GM21367 (cell line): Measurements from ENCODE around the gene NBDY.
"Not testable (repeated sequence)": the region's sequence is repeated elsewhere in the genome, so short reads cannot be mapped to it uniquely, and the experiment has no call there.

ENCODE experiments used
- ATAC-seq: cut with Tn5 transposase; IDR thresholded peaks from one replicate; pipeline ENCODE4 v1.9.1; 2021; ENCODE audit not compliant: unreplicated experiment

NBDY gene, protein sequence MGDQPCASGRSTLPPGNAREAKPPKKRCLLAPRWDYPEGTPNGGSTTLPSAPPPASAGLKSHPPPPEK

DNA sequence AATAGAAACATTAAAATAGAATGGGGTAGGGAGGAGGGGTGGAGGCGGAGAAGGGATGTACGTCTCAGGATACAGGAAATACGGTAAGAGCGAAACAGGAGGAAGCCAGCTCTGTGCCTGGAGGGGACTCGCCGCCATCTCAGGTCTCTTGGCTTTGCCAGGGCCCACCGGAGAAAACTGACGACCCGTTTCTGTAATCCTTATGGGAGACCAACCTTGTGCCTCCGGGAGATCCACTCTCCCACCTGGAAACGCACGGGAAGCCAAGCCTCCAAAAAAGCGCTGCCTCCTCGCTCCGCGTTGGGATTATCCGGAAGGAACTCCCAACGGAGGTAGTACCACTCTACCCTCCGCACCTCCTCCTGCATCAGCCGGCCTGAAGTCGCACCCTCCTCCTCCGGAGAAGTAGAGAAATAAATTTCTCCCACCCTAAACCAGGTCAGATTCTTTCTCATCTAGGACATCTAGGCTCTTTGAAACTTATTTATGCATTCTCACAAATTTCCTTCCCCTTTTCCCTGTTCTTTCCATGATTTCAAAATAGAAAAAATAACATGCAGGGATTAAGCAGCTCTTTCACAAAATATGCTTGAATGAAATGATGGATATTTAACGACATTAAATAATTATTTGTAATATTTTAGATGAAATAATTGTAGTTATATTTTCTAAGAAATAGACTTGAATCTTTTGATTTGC is at the start of gene NBDY:
Gene NBDY (plus strand): TSS at position 92 of the 699 bp plus-strand sequence. CDS start 111 bp downstream, at position 203.
- peak; percentile 61 for ATAC-seq

DNA sequence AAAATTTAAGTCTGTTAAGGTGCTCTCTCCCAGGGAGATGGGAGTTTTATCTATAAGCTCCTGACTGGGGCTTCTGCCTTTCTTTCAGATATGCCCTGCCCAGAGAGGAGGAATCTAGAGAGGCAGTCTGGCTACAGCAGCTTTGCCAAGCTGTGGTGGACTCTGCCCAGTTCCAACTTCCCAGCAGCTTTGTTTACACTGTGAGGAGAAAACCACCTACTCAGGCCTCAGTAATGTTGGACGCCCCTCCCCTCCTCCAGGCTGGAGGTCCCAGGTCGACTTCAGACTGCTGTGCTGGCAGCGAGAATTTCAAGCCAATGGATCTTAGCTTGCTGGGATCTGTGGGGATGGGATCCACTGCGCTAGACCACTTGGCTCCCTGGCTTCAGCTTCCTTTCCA is 24.5 kb upstream of the NBDY start:
- not testable (repeated sequence) for ATAC-seq

DNA sequence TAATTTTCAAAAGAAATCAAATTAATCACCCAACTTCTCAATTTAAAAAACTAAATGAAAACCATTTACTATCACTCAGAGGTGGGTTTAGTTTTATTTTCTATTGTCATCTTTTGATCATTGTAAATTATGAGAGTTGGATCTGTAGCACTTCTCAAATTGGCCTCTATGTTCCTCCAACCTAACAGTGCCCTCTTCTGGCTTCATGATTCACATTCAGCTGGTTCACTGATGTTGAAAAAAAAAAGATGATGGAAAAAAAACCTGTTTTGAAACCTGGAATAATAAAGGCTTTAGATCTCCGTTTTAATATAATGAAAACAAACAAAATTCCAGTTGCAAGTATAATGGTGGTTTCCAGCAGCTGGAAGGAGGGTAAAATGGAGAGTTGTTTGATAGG is 2.4 kb upstream of the NBDY start:
- no peak for ATAC-seq

DNA sequence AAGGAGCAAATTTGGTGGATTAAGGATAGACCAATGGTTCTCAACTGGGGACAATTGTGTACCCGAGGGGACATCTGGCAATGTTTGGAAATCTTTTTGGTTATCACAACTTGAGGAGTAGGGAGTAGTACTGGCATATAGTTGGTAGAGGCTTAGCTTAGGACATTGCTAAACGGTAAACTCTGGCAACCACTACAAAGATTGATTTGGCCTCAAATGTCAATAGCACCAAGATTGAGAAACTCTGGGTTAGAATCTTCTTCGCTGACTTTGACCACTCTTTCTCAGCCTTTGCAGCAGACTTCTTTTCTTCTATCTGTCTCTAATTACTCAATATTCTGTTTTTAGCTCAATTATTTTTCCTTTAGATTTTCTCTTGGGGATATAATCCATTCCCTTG is 1.5 kb upstream of the NBDY start:
- no peak for ATAC-seq

DNA sequence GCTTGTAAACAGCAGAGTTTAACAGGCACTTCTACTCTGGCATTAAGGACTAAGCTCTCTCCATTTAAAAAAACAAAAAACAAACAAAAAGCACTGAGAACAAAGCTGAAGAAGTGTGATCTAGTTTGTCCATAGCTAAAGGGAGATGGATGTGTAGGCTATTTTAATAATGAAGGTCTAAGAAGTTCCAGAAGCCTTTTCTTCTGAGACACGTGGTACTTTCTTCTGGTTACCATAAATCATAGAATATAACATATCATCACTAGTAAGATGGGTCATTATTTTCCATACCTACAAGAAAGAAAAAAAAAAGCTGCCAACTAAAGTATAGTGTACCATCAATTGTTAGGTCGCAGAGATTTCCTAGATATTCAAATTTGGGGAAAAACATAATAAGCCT is 722 bp upstream of the NBDY start:
- ATAC-seq, result no peak

DNA sequence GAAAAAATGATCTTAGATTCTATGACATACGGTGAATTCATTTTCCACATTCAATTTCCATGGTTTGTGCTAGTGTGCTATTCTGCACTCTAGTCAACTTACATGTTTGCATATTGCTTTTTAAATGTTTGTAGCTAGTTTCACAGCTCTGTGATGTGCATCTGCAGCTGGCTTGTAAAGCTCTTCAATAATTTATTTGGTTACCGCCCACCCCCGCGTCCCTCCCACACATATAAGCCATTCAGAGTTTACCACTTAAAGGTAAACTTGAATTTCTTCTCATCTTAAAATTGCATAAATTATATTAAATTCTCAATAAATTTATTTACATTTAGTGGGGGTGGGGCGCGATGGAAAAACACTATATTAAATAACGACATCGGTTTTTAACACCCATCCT is 291 bp upstream of the NBDY start:
- ATAC-seq, result peak; percentile 44

DNA sequence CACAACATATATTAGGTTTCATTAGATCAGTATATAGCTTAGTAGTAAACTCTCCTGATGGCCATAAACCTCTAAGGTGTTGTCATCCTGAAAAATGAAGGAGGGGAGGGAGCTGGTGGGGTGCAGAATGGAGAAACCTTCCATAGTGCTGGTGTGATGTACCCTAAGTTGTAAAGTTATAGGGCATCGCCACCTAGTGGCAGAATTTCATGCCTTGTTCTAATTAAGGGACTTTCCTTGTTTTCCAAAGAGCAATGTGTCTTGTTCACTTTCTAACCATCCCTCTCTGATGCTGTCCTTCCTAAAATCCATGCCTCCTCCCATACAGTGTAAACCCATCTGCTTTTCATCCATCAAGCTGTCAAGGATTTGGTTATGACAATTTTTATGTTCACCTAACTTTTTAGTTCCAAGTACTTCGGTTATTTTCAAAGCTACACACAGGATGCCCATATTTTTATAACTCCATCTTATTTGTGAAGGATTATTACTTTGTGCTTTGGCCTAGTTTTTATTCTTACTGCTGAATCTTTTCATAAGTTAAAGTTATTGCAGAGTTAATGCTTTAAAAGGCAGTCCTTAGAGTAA is 4.5 kb downstream of the NBDY start:
- ATAC-seq, result no peak

DNA sequence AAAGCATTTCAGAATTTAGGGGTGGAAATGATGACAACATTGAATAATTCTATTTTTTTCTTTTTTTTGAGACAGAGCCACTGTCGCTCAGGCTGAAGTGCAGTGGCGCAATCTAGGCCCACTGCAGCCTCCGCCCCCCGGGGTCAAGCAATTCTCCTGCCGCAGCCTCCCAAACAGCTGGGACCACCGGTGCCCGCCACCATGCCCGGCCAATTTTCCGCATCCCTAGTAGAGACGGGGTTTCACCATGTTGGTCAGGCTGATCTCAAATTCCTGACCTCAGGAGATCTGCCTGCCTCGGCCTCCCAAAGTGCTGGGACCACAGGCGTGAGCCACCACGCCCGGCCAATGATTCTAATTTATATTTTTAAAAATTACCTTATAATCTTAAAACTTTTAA is 7.2 kb downstream of the NBDY start:
- ATAC-seq, result no peak

DNA sequence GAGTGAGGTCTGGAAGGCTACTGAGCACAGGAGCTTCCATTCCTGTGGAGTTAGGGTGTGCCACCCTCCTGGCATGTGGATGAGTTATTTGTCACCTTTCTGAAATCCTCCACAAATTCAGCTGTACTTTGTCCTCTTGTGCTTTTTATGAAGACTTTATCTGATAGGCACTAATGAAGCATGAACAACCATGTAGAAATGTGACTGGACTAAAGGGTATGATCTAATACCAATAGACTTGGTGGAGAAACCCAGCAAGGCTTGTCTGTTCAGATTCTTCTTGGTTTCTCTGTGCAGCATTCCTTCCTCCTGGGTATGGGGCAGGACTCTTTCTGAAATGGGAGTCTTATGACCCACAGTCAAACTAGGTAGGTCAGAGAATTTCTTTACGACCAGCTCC is 9.6 kb downstream of the NBDY start:
- no peak for ATAC-seq

DNA sequence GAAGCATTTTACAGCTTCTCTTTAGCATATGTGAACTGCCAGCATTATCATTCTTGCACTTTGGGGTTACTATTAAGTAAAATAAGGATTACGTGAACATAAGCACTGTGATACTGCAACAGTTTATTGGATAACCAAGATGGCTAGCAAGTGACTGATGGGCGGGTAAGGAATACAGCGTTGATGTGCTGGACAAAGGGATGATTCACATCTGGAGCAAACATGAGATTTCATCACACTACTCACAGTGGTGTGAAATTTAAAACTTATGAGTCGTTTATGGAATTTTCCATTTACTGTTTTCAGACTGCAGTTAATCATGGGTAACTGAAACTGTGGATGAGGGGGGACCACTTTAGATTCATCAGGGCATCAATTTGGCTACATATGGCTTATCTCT is 16.0 kb downstream of the NBDY start:
- ATAC-seq, result no peak

DNA sequence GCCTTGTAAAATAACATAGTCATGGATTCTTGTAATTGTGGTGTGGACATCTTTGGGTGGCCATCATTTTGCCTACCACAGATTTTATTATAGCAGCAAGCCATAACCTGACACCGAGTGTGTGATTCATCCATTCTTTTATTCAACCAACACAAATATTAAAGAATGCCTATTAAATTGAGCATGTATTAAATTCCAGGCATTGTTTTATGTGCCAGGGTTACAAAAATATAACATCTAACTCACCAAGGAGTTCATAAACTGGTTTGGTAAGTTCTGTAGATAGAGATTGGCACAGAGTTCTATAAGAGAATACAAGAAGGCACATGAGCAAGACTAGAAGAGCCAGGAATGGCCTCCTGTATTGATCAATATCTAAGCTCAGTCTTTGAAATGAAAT is 18.0 kb downstream of the NBDY start:
- no peak for ATAC-seq

DNA sequence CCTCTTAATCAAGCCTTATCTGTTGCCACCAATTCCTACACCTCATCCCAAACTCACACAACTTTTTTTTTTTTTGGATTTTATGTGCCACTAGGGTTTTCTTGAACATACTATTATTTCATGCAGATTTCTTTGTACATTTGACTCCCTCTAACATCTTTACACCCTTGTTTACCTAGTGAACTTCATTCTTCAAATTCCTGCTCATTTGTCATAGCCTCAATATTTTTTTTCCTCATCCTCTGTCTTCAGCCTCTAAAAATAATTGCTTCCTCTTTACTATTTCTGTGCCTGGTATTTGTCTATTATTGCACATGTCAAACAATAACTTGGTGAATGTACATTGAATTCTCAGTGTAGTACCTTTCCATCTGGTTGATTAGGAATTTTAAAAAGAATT is 22.0 kb downstream of the NBDY start:
- no peak for ATAC-seq

DNA sequence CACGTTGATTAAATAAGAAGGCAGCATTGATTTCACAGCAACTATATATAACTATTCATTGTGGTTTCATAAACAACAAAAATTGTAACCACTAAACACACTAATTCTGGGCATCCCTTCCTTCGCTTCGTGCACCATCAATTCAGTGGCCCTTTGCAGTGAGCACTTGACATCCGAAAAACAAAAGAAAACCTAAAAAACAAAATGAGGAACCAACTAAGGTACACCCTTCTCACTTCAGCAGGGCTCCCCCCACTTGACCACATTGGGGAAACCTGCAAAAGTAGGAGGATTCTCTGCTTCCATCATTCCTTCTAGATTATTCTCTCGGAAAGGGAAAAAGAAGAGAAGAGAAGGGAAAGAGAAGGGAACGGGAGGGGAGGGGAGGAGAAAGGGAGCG is 28.3 kb downstream of the NBDY start:
- peak; percentile 60 for ATAC-seq

DNA sequence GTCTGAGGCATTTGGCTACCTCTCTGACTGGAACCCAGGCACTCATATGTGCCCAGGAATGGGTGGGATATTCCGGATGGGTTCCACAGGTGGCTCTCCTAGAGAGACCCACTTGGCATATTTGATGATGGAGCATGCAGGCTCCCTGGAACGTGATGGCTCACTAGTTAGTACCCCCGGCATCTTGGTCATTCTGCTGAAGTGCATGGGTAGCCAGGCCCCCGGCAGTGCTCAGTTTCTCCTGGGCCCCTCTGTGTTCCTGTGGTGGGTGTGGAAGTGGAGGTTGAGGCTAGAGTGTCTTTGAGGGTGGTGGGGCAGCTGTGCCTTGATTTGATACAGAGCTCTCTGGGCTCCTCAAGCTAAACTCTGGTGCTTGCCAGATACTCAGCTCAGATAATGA is 29.4 kb downstream of the NBDY start:
- ATAC-seq, result no peak

DNA sequence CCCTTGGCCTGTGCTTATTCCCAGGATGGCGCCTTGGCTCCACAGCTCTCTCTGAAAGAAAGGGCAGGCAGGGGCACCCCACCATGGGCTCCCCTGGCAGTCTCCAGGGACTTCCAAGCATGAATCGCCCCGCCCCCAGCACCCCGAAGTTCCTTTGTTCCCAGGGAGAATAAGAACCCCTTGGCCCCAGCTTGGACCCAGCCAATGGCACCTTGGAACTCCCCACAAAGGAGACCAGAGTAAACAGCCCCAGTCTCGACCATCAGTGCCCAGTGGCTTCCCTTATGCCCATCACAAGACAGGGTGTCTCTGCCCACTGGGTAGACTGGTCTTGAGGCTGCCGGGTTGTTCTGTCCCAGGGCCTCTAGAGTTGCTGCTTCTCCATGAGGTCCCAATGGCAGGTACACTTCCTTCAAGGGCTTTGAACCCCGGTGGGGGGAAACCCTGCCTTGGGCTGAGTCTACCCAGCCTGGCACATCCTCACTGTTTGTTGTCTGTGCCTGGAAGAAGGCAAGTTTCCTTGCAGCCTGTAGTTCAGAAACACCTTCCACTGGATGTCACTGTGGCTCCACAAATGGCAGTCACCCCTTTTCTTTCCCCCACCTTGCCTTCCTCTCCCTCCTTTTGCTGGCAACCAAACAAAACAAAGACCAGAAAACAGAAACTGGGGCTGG is 30.8 kb downstream of the NBDY start:
- ATAC-seq, result no peak

DNA sequence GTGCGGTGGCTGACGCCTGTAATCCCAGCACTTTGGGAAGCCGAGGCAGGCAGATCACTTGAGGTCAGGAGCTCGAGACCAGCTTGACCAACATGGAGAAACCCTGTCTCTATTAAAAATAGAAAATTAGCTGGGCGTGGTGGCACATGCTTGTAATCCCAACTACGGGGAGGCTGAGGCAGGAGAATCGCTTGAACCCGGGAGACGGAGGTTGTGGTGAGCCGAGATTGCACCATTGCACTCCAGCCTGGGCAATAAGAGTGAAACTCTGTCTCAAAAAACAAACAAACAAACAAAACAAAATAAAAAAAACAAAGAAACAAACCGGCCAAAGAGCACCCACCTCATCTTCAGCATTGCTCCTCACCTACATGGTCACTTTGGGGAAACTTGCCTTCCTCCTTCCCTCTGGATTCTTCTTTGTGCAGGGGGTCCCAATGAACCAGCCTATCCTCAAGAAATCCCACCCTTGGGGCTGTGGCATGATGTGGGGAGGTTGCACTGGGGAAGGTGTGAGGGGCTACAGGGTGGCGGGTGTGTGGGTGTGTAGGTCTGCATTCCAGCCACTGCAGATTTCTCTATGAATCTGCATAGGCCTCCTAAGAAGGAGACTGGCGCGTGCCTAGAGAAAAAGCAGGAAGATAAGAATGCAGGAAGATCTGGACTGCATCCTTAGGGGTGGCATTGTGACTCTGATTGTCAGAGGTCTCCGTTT is 31.5 kb downstream of the NBDY start:
- ATAC-seq, result not testable (repeated sequence)

DNA sequence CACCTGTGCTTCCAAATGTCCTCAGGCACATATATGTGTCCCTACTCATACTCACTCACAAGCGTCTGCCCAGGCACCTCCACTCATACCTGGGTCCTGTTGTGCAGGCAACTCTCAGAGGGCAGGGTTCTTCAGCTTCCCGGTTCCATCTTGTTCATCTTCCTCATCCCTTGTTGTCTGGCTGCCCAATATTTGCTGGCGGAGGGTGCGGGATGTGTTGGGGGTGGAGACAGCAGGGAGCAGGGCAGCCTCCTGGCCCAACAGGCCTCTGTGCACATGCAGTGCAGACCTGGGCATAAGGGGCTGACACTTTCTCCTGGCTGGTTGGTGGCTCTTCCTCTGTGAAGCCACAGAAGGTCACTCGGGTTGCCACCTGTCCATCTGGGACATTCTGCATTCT is 32.1 kb downstream of the NBDY start:
- no peak for ATAC-seq

DNA sequence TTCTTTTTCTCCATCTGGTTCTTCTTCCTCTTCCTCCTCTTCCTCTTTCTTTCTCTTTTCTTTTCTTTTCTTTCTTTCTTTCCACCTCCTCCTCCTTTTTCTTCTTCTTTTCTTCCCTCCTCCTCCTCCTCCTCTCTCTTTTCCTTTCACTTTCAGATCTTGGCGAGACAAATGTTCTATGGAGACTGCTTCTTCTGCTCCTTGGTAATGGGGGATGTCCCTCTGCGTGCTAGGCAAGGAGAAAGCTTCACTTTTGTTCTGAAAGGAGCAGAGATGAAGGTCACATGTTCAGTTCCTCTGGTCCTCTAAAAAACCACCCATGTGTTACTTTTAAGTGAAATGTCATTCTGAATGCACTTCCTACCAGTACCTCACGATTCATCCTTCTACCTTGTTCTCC is 33.2 kb downstream of the NBDY start:
- ATAC-seq, result peak; percentile 38

DNA sequence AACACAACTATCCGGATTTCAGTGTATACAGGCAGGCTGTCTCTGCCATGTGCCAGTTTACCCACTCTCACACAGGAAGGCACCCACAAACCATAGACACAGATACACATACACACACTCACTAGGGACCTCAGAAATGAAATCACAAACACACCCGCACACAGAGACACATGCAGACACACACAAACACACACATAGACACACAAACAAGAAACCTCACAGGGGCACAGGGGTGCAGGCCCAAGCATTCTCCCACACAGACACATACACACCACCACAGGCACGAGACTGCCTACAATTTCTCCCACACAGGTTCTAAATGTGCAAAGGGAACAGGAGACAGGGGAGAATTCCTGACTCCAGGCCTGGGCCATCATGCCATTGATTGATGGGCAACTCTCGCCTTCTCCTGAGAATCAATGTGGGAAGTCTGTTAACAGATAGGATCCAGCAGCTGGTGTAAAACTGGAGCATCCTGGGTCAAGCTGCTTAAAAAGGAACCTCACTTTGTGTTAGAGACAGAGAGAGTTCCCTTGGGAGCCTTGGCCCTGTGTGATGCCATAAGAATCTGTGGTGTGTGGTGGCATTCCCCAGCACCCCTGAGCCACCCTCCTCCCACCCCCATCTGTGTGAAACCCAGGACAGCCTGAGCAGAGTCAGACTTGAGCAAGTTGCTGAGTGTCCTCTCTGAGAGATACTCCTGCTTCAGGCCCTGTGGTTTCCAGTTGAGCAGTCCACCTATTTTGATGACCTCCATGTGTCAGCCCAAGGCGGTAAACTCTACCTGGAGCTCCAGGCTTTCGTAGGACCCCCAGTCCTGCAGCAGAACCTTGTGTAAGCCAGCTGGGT is 33.9 kb downstream of the NBDY start:
- no peak for ATAC-seq

DNA sequence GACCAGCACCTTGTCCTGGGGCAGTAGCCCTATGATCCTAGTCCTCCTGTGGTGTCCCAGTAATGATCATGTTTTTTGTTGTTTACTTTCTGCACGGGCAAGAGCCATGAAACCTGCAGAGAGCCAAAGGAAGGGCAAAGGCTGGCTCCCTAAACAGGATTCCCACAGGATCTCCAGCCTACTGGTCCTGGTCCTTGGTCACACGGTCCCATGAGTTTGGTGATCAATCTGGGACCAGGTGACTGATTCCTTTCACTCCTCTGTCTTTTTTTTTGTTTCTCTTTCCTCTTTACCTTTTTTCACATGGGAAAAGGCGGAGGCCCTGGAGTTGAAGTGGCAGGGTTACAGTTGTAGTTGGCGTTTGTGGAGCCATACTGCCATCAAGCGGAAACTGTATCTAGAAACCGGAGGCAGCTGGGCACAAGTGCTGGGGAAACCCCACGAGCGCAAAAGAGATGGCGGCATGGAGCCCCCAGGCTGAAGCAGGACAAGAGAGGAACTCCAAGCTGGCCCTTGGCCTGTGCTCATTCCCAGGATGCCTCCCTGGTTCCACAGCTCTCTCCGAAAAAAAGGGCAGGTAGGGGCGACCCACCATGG is 34.6 kb downstream of the NBDY start:
- ATAC-seq, result no peak
